Panc1 (cell line): ENCODE results near the gene MYLK2.

Experiments
- POLR2AphosphoS5 ChIP-seq: IDR thresholded peaks from 2 replicates; pipeline ENCODE4 v1.6.1; 2012; ENCODE audit warnings: mild to moderate bottlenecking, low read depth, low read length, moderate library complexity
- REST ChIP-seq, 2 experiments: IDR thresholded peaks; 2 replicates each; pipeline ENCODE4 v1.6.1; 2011 to 2012; ENCODE audit warnings: low read depth in 2 of 2, control low read depth in 1 of 2, low read length in 1 of 2, mild to moderate bottlenecking in 1 of 2, moderate library complexity in 1 of 2; ENCODE audit not compliant: insufficient read depth in 1 of 2
- SIN3A ChIP-seq: IDR thresholded peaks from 2 replicates; pipeline ENCODE4 v1.6.1; 2012; ENCODE audit warnings: low read depth, mild to moderate bottlenecking, low read length, moderate library complexity, borderline replicate concordance; ENCODE audit not compliant: insufficient read depth
- TCF7L2 ChIP-seq: IDR thresholded peaks from 2 replicates; pipeline ENCODE4 v1.6.1; 2011; ENCODE audit warnings: mild to moderate bottlenecking, low read depth, low read length, inconsistent platforms
- TF ChIP-seq, protein P1 (sequence below): fragments of 450-650 bp; IDR thresholded peaks from 2 replicates; pipeline ENCODE4 v1.5.1; 2017; ENCODE audit warnings: mild to moderate bottlenecking

GRCh38 chr20:31770243-31770642 lies 48.9 kb upstream of the MYLK2 start:
- TF ChIP-seq, protein P1, sequence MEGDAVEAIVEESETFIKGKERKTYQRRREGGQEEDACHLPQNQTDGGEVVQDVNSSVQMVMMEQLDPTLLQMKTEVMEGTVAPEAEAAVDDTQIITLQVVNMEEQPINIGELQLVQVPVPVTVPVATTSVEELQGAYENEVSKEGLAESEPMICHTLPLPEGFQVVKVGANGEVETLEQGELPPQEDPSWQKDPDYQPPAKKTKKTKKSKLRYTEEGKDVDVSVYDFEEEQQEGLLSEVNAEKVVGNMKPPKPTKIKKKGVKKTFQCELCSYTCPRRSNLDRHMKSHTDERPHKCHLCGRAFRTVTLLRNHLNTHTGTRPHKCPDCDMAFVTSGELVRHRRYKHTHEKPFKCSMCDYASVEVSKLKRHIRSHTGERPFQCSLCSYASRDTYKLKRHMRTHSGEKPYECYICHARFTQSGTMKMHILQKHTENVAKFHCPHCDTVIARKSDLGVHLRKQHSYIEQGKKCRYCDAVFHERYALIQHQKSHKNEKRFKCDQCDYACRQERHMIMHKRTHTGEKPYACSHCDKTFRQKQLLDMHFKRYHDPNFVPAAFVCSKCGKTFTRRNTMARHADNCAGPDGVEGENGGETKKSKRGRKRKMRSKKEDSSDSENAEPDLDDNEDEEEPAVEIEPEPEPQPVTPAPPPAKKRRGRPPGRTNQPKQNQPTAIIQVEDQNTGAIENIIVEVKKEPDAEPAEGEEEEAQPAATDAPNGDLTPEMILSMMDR, result no peak
- TF ChIP-seq POLR2AphosphoS5, result no peak
- no peak for TF ChIP-seq REST (IDR thresholded peaks at IDR 0.05; ENCODE audit: insufficient read depth in 1 of 2, low read depth in 2 of 2, low read length in 1 of 2)
- TF ChIP-seq TCF7L2, result no peak
- TF ChIP-seq SIN3A, result no peak
